Panc1 (cell line): Measurements from ENCODE around the gene PLEKHN1.
"Not testable (repeated sequence)": the region's sequence is repeated elsewhere in the genome, so short reads cannot be mapped to it uniquely, and the experiment has no call there.

ENCODE experiments used
- POLR2AphosphoS5 ChIP-seq: IDR thresholded peaks from 2 replicates; pipeline ENCODE4 v1.6.1; 2012; ENCODE audit warnings: mild to moderate bottlenecking, low read depth, low read length, moderate library complexity
- TF ChIP-seq, protein P1 (sequence below): fragments of 450-650 bp; IDR thresholded peaks from 2 replicates; pipeline ENCODE4 v1.5.1; 2017; ENCODE audit warnings: mild to moderate bottlenecking

DNA sequence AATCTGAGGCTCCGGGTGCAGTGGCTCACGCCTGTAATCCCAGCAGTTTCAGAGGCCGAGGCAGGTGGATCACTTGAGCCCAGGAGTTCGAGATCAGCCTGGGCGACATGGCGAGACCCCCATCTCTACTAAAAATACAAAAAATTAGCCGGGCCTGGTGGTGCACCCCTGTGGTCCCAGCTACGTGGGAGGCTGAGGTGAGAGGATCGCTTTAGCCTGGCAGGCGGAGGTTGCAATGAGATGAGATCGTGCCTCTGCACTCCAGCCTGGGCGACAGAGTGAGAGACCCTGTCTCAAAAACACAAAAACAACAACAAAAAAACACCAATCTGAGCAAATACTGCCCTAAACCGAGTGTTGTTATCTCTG lies 46.4 kb downstream of the PLEKHN1 start:
- TF ChIP-seq, protein P1, sequence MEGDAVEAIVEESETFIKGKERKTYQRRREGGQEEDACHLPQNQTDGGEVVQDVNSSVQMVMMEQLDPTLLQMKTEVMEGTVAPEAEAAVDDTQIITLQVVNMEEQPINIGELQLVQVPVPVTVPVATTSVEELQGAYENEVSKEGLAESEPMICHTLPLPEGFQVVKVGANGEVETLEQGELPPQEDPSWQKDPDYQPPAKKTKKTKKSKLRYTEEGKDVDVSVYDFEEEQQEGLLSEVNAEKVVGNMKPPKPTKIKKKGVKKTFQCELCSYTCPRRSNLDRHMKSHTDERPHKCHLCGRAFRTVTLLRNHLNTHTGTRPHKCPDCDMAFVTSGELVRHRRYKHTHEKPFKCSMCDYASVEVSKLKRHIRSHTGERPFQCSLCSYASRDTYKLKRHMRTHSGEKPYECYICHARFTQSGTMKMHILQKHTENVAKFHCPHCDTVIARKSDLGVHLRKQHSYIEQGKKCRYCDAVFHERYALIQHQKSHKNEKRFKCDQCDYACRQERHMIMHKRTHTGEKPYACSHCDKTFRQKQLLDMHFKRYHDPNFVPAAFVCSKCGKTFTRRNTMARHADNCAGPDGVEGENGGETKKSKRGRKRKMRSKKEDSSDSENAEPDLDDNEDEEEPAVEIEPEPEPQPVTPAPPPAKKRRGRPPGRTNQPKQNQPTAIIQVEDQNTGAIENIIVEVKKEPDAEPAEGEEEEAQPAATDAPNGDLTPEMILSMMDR: not testable (repeated sequence)
- TF ChIP-seq POLR2AphosphoS5: not testable (repeated sequence)
